ENCODE results near the gene SOD2. TPM values are rescaled to one million over a fixed set of nuclear protein-coding genes. Genes with fewer than 3 reads are reported as not detected.
"Not testable (repeated sequence)": the region's sequence is repeated elsewhere in the genome, so short reads cannot be mapped to it uniquely, and the experiment has no call there.

SOD2 gene
- total and polyA plus RNA-seq, 2 donors (not counting 1 experiment from before 2014, with no cell fraction given): 66.0 to 94.7 TPM

DNA sequence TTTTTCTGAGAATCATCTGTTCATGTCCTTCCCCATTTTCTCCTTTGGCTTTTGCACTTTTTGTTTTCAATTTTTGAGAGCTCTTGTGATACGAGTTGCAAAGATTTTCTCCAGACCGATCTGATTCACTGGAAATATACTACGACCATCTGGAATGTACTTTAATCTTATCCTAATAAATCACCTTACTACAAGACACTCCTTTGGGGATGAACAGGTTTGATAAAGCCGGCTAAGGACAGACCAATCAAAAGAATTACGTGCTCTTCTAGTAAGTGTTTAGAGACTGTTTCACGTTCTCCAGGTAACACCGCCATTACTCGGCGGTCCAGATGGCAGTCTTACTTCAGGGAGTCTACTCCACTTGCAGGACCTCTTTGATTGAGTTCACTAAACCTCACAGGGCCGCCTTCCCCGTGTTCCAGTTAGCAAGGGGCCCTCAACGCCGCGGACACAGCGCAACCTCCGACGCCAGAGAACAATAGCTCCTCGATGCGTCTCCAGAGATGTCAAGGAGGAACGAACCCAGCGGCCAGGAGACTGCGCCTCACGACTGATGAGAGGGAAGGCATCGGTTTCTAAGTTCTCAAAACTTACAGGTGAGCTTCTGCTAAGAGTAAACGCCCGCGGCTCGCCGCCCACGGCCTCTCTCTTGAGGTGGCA is 33.3 kb upstream of the SOD2 start:
- Histone ChIP-seq H3K4me1 (ENCODE audit: control insufficient read depth in 2 of 2, insufficient read depth in 2 of 2, low read length in 2 of 2) (peaks cover 37 to 39% of the 10 kb centered on the region in 2 donors), H3K4me2 (replicated peaks; ENCODE audit: low read depth, low read length, poor library complexity, severe bottlenecking) (peak overlapping the region; percentile 78), H3K36me3 (replicated peaks in 1 of 2; ENCODE audit: control extremely low read depth in 1 of 2, control insufficient read depth in 1 of 2, extremely low read depth in 1 of 2, insufficient read depth in 2 of 2, low read length in 1 of 2) (peaks cover under 1 to 12% of the 10 kb centered on the region in 2 experiments), H3K27ac (ENCODE audit: low read length in 2 of 2) (peak overlapping the region; percentile 97 to 98), H3K79me2 (ENCODE audit: control insufficient read depth, insufficient read depth, low read length) (peaks cover 84% of the 10 kb centered on the region), H3K4me3 (ENCODE audit: control extremely low read depth in 1 of 5, extremely low read depth in 1 of 5, insufficient read depth in 1 of 5, low read depth in 2 of 5, low read length in 4 of 5) (peak overlapping the region; percentile 61 to 91 (median 84)), H4K20me1 (ENCODE audit: control insufficient read depth, insufficient read depth, low read length, poor library complexity, severe bottlenecking) (peaks cover 20% of the 10 kb centered on the region), H3K9ac (ENCODE audit: low read length) (peak overlapping the region; percentile 85), H3K27me3 (replicated peaks in 1 of 4; ENCODE audit: control extremely low read depth in 1 of 4, control insufficient read depth in 3 of 4, insufficient read depth in 4 of 4, low read length in 3 of 4) (no peaks in the 10 kb centered on the region), H2AFZ (ENCODE audit: insufficient read depth, low read depth, low read length, poor library complexity, severe bottlenecking) (peak overlapping the region; percentile 86), H3K9me3 (ENCODE audit: control extremely low read depth in 1 of 3, control insufficient read depth in 2 of 3, insufficient read depth in 1 of 3, low read length in 2 of 3) (no peaks in the 10 kb centered on the region)
- TF ChIP-seq, protein P1, sequence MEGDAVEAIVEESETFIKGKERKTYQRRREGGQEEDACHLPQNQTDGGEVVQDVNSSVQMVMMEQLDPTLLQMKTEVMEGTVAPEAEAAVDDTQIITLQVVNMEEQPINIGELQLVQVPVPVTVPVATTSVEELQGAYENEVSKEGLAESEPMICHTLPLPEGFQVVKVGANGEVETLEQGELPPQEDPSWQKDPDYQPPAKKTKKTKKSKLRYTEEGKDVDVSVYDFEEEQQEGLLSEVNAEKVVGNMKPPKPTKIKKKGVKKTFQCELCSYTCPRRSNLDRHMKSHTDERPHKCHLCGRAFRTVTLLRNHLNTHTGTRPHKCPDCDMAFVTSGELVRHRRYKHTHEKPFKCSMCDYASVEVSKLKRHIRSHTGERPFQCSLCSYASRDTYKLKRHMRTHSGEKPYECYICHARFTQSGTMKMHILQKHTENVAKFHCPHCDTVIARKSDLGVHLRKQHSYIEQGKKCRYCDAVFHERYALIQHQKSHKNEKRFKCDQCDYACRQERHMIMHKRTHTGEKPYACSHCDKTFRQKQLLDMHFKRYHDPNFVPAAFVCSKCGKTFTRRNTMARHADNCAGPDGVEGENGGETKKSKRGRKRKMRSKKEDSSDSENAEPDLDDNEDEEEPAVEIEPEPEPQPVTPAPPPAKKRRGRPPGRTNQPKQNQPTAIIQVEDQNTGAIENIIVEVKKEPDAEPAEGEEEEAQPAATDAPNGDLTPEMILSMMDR (IDR thresholded peaks at IDR 0.05): no peak
- no peak for TF ChIP-seq EZH2 (IDR thresholded peaks at IDR 0.05; ENCODE audit: borderline replicate concordance, insufficient read depth, low read depth, low read length, poor library complexity, severe bottlenecking)
- ChIA-PET POLR2A (interaction anchor here (0.5 to 4.7 kb wide), 7 partner anchors 32 to 256 kb away, joined by 3 to 58 read pairs (median 6); partner anchors contain the start of genes ACAT2, MRPL18, SOD2 and TCP1), CTCF (interaction anchor here (0.5 to 4.7 kb wide), 10 partner anchors 11 to 242 kb away, joined by 3 to 32 read pairs (median 4); partner anchors contain the start of genes MRPL18, SOD2 and TCP1)
- 0% methylated on average over 27 of the region's 30 CpGs for WGBS (ENCODE audit: insufficient coverage)
- Mint-ChIP-seq H3K27ac (peak overlapping the region; percentile 99), H3K4me3 (peak overlapping the region; percentile 95), H3K4me1 (peaks cover 41% of the 10 kb centered on the region), H3K27me3 (no peaks in the 10 kb centered on the region), H3K9me3 (ENCODE audit: insufficient read depth) (no peaks in the 10 kb centered on the region)
- DNase-seq (no peak), ATAC-seq (ENCODE audit: low read depth) (no peak)
- intact Hi-C loops (cut with micrococcal nuclease): loop anchor here (2.0 kb wide), 1 partner anchor 242 kb away; the partner anchor contains the start of gene IGF2R

DNA sequence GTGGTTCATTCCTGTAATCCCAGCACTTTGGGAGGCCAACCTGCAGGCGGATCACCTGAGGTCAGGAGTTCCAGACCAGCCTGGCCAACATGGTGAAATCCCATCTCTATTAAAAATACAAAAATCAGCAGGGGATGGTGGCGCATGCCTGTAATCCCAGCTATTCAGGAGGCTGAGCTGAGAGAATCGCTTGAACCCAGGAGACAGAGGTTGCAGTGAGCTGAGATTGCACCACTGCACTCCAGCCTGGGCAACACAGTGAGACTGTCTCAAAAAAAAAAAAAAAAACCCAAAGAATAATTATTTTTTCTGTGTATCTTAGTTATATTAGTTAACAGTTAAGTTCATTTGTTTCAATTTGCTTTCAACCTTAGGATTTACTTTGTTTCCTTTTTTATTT is 32.2 kb upstream of the SOD2 start:
- Histone ChIP-seq H3K79me2 (ENCODE audit: control insufficient read depth, insufficient read depth, low read length) (peaks cover 81% of the 10 kb centered on the region), H3K27ac (ENCODE audit: low read length in 2 of 2) (peak overlapping the region in 1 of 2 donors; percentile 16), H3K4me1 (ENCODE audit: control insufficient read depth in 2 of 2, insufficient read depth in 2 of 2, low read length in 2 of 2) (peaks cover 25 to 27% of the 10 kb centered on the region in 2 donors)
- intact Hi-C loops (cut with micrococcal nuclease); H3K4me2 ChIP-seq (replicated peaks; ENCODE audit: low read depth, low read length, poor library complexity, severe bottlenecking); H3K27me3 Mint-ChIP-seq; H3K27me3 ChIP-seq (replicated peaks in 1 of 4; ENCODE audit: control extremely low read depth in 1 of 4, control insufficient read depth in 3 of 4, insufficient read depth in 4 of 4, low read length in 3 of 4); H4K20me1 ChIP-seq (ENCODE audit: control insufficient read depth, insufficient read depth, low read length, poor library complexity, severe bottlenecking); H3K4me3 Mint-ChIP-seq; H3K4me3 ChIP-seq (ENCODE audit: control extremely low read depth in 1 of 5, extremely low read depth in 1 of 5, insufficient read depth in 1 of 5, low read depth in 2 of 5, low read length in 4 of 5); H3K9me3 ChIP-seq (ENCODE audit: control extremely low read depth in 1 of 3, control insufficient read depth in 2 of 3, insufficient read depth in 1 of 3, low read length in 2 of 3); ATAC-seq (ENCODE audit: low read depth); H2AFZ ChIP-seq (ENCODE audit: insufficient read depth, low read depth, low read length, poor library complexity, severe bottlenecking); H3K9ac ChIP-seq (ENCODE audit: low read length); H3K36me3 ChIP-seq (replicated peaks in 1 of 2; ENCODE audit: control extremely low read depth in 1 of 2, control insufficient read depth in 1 of 2, extremely low read depth in 1 of 2, insufficient read depth in 2 of 2, low read length in 1 of 2); H3K9me3 Mint-ChIP-seq (ENCODE audit: insufficient read depth); H3K27ac Mint-ChIP-seq; DNase-seq: not testable (repeated sequence)
- CTCF ChIA-PET: interaction anchor here (1.4 to 1.9 kb wide), 2 partner anchors 29 to 66 kb away, joined by 4 read pairs; no protein-coding TSS in a partner anchor
- WGBS (ENCODE audit: insufficient coverage): 96% methylated on average over 3 of the region's 3 CpGs
- peaks cover 29% of the 10 kb centered on the region for H3K4me1 Mint-ChIP-seq
- POLR2A ChIA-PET: interaction anchor here (4.7 kb wide), 1 partner anchor 30 kb away, joined by 58 read pairs; the partner anchor contains the start of gene SOD2

Data from B cell (primary cell).